ENCODE data around the gene METAP2.
"Not testable (repeated sequence)": the region's sequence is repeated elsewhere in the genome, so short reads cannot be mapped to it uniquely, and the experiment has no call there.

METAP2 gene

GRCh38 chr12:95446506-95446900 lies 27.4 kb upstream of the METAP2 start:
- TF ChIP-seq BHLHE40 (IDR thresholded peaks at IDR 0.05; ENCODE audit: borderline replicate concordance) (no peak), NFRKB (IDR thresholded peaks at IDR 0.05) (no peak), SP1 (IDR thresholded peaks at IDR 0.05) (no peak), ELF4 (IDR thresholded peaks at IDR 0.05) (no peak), SUZ12 (IDR thresholded peaks at IDR 0.05) (no peak), L3MBTL2 (conservative IDR thresholded peaks at IDR 0.05) (no peak), CTBP1 (IDR thresholded peaks at IDR 0.05; ENCODE audit: borderline replicate concordance) (no peak), LEF1 (IDR thresholded peaks at IDR 0.05; ENCODE audit: borderline replicate concordance) (no peak), TARDBP (IDR thresholded peaks at IDR 0.05) (no peak), HDGF (IDR thresholded peaks at IDR 0.05; ENCODE audit: borderline replicate concordance) (no peak), FOXK2 (IDR thresholded peaks at IDR 0.05) (no peak), ZNF384 (IDR thresholded peaks at IDR 0.05) (no peak), ARNT (IDR thresholded peaks at IDR 0.05) (no peak), FOXM1 (IDR thresholded peaks at IDR 0.05; ENCODE audit: borderline replicate concordance) (no peak), FOXA1 (IDR thresholded peaks at IDR 0.05) (no peak)
- TF ChIP-seq, protein P1, sequence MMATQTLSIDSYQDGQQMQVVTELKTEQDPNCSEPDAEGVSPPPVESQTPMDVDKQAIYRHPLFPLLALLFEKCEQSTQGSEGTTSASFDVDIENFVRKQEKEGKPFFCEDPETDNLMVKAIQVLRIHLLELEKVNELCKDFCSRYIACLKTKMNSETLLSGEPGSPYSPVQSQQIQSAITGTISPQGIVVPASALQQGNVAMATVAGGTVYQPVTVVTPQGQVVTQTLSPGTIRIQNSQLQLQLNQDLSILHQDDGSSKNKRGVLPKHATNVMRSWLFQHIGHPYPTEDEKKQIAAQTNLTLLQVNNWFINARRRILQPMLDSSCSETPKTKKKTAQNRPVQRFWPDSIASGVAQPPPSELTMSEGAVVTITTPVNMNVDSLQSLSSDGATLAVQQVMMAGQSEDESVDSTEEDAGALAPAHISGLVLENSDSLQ (IDR thresholded peaks at IDR 0.05) = no peak
- ChIA-PET CTCF (no interaction called here), POLR2A (no interaction called here)
- DNase-seq (ENCODE audit: extremely low spot score) = no peak

- CTCF ChIA-PET, POLR2A ChIA-PET: not testable (repeated sequence)
These were observed 24.3 kb upstream of the METAP2 start for GRCh38 chr12:95449656-95450055.

DNA sequence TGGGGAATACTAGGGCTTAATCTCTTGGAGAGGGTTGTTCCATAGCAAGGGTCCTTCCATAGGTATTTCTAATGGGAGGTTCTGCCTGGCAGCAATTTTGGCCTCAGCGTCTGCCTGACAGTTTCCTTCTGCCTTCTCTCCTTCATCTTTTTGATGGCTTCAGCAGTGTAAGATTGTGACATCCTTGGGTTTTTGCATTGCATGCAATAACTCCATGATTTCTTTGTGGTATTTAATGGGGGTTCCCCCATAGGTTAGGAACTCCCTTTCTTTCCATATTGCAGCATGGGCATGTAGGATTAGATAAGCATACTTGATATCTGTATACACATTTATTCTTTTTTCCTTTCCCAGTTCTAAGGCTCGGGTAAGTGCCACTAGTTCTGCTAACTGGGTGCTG lies 21.5 kb upstream of the METAP2 start:
- CTCF ChIA-PET; DNase-seq (ENCODE audit: extremely low spot score): not testable (repeated sequence)
- POLR2A ChIA-PET = interaction anchor here (0.6 kb wide), 1 partner anchor 21 kb away, joined by 3 read pairs; the partner anchor contains the start of gene METAP2

More at GRCh38 chr12:95449656-95450055, 24.3 kb upstream of the METAP2 start:
- not testable (repeated sequence) for DNase-seq (ENCODE audit: extremely low spot score)

DNA sequence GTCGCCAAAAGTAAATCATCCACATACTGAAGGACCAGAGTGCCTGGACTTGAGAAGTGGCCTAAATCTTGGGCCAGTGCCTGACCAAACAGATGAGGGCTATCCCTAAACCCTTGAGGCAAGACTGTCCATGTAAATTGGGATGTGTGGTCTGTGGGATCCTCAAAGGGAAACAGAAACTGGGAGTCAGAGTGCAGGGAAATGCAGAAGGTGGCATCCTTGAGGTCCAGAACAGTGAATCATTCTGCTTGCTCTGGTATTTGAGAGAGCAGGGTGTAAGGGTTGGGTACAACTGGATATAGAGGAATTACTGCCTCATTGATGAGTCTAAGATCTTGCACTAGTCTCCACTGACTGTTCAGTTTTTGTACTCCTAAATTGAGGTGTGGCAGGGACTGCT lies 20.1 kb upstream of the METAP2 start:
- POLR2A ChIA-PET; DNase-seq (ENCODE audit: extremely low spot score); CTCF ChIA-PET: not testable (repeated sequence)

- POLR2A ChIA-PET; DNase-seq (ENCODE audit: extremely low spot score); CTCF ChIA-PET: not testable (repeated sequence)
These were observed 19.2 kb upstream of the METAP2 start for GRCh38 chr12:95454780-95455215.

- DNase-seq (ENCODE audit: extremely low spot score); POLR2A ChIA-PET; CTCF ChIA-PET: not testable (repeated sequence)
These were observed 16.3 kb upstream of the METAP2 start for GRCh38 chr12:95457605-95458004.

- ChIA-PET CTCF (no interaction called here), POLR2A (no interaction called here)
- DNase-seq (ENCODE audit: extremely low spot score) = no peak
- TF ChIP-seq FOXA1 (IDR thresholded peaks at IDR 0.05) (no peak), SP1 (IDR thresholded peaks at IDR 0.05) (no peak), FOXM1 (IDR thresholded peaks at IDR 0.05; ENCODE audit: borderline replicate concordance) (no peak), CTBP1 (IDR thresholded peaks at IDR 0.05; ENCODE audit: borderline replicate concordance) (no peak), TARDBP (IDR thresholded peaks at IDR 0.05) (no peak), ELF4 (IDR thresholded peaks at IDR 0.05) (no peak), L3MBTL2 (conservative IDR thresholded peaks at IDR 0.05) (no peak)
These were observed 15.2 kb upstream of the METAP2 start for GRCh38 chr12:95458761-95459160.

- POLR2A ChIA-PET = interaction anchor here (1.9 kb wide), 1 partner anchor 14 kb away, joined by 8 read pairs; the partner anchor contains the start of gene METAP2
- CTCF ChIA-PET = no interaction called here
- no peak for TF ChIP-seq ARNT (IDR thresholded peaks at IDR 0.05)
- no peak for TF ChIP-seq FOXM1 (IDR thresholded peaks at IDR 0.05; ENCODE audit: borderline replicate concordance)
- no peak for TF ChIP-seq LEF1 (IDR thresholded peaks at IDR 0.05; ENCODE audit: borderline replicate concordance)
These were observed 14.6 kb upstream of the METAP2 start for GRCh38 chr12:95459310-95459709.

DNA sequence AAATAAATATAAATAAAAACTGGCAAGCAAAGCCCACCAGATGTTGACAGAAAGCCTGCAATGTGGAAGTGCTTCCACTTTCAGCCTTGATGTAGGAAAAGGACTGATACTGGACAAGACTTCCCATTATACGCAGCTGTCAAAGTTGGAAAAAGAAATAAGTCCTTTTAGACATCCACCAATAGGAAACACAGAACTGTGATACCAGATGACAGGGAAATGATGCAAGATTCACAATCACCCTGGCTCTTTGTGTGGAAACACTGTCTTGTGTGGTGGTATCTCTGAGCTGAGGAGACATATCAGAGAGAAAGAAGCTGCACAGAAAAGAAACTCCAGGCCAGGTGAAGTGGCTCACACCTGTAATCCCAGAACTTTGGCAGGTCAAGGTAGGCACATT lies 13.8 kb upstream of the METAP2 start:
- ChIA-PET CTCF (no interaction called here), POLR2A (interaction anchor here (1.9 kb wide), 1 partner anchor 14 kb away, joined by 8 read pairs; the partner anchor contains the start of gene METAP2)
- no peak for DNase-seq (ENCODE audit: extremely low spot score)

More at GRCh38 chr12:95459310-95459709, 14.6 kb upstream of the METAP2 start:
- no peak for DNase-seq (ENCODE audit: extremely low spot score)

More for the DNA sequence above, 13.8 kb upstream of the METAP2 start:
- TF ChIP-seq LEF1 (IDR thresholded peaks at IDR 0.05; ENCODE audit: borderline replicate concordance) (no peak), FOXM1 (IDR thresholded peaks at IDR 0.05; ENCODE audit: borderline replicate concordance) (no peak), ELF4 (IDR thresholded peaks at IDR 0.05) (no peak), SP1 (IDR thresholded peaks at IDR 0.05) (no peak), ZNF384 (IDR thresholded peaks at IDR 0.05) (no peak), BHLHE40 (IDR thresholded peaks at IDR 0.05; ENCODE audit: borderline replicate concordance) (no peak), FOXA1 (IDR thresholded peaks at IDR 0.05) (no peak), L3MBTL2 (conservative IDR thresholded peaks at IDR 0.05) (no peak), TARDBP (IDR thresholded peaks at IDR 0.05) (no peak), SUZ12 (IDR thresholded peaks at IDR 0.05) (no peak), CTBP1 (IDR thresholded peaks at IDR 0.05; ENCODE audit: borderline replicate concordance) (no peak), NFRKB (IDR thresholded peaks at IDR 0.05) (no peak), HDGF (IDR thresholded peaks at IDR 0.05; ENCODE audit: borderline replicate concordance) (no peak), ARNT (IDR thresholded peaks at IDR 0.05) (no peak), FOXK2 (IDR thresholded peaks at IDR 0.05) (no peak)
- TF ChIP-seq, protein P1 (IDR thresholded peaks at IDR 0.05) = no peak
